Measurements from ENCODE around the gene SMYD3. TPM values are rescaled to one million over a fixed set of nuclear protein-coding genes. Genes with fewer than 3 reads are reported as not detected.

Gene SMYD3
- total and polyA plus RNA-seq, 9 of the 15 experiments (the other 6 are each of a cell fraction or from before 2014, with no cell fraction given) = 128 to 440 (median 197) TPM

- no TSS peak for BruUV-seq (replicated peaks)
- 66% methylated on average over 9 of the region's 9 CpGs for WGBS (ENCODE audit: insufficient coverage, low coverage, missing lambda C conversion rate)
- no peak overlapping the region for H3K27ac ChIP-seq (ENCODE audit: extremely low read depth, low read depth, low read length)
- no peak for TF ChIP-seq NONO (IDR thresholded peaks at IDR 0.05; ENCODE audit: low read depth in 2 of 2, low read length in 1 of 2)
- TF ChIP-seq TAL1 (IDR thresholded peaks at IDR 0.05) = no peak
- no peak for TF ChIP-seq USF1 (CRISPR knock-in tag; IDR thresholded peaks at IDR 0.05)
- no peak for TF ChIP-seq HSF4 (CRISPR knock-in tag; IDR thresholded peaks at IDR 0.05; ENCODE audit: borderline replicate concordance)
- TF ChIP-seq NFIX (CRISPR knock-in tag; IDR thresholded peaks at IDR 0.05; ENCODE audit: low read depth) = no peak
- no peak for DNase-seq (ENCODE audit: extremely low read depth in 1 of 4, low spot score in 3 of 4)
- intact Hi-C loops (cut with micrococcal nuclease) (loop anchor here (5.0 kb wide), 3 partner anchors 144 to 499 kb away; no protein-coding TSS in a partner anchor), in situ Hi-C loops (cut with MboI) (loop anchor here (5.0 to 25.0 kb wide), 3 partner anchors 286 to 844 kb away; no protein-coding TSS in a partner anchor)
- no peaks in the 10 kb centered on the region for H3K36me3 ChIP-seq (ENCODE audit: control insufficient read depth, insufficient read depth, low read length)
- no peak for ATAC-seq
- CTCF ChIA-PET (ENCODE audit: low intra/inter-chr PET ratio) = no interaction called here
- no peaks in the 10 kb centered on the region for H3K9me3 ChIP-seq (replicated peaks; ENCODE audit: control insufficient read depth, insufficient read depth, low read depth, low read length)
- POLR2A ChIA-PET = no interaction called here
- no peaks in the 10 kb centered on the region; the same call in 2 of the 3 replicates for H3K79me2 ChIP-seq (ENCODE audit: control insufficient read depth, insufficient read depth, low read length)
- H3K4me2 ChIP-seq (ENCODE audit: insufficient read depth, low read length) = no peak overlapping the region
- no peaks in the 10 kb centered on the region for H3K27me3 ChIP-seq (ENCODE audit: control insufficient read depth in 2 of 2, insufficient read depth in 2 of 2, low read length in 2 of 2)
- peaks cover 6 to 9% of the 10 kb centered on the region in 2 experiments; a peak in 4 of 5 replicates for H3K4me1 ChIP-seq (replicated peaks in 1 of 2; ENCODE audit: control insufficient read depth in 2 of 2, insufficient read depth in 2 of 2, low read length in 2 of 2)
- H3K4me3 ChIP-seq = no peak overlapping the region
- no peaks in the 10 kb centered on the region for H4K20me1 ChIP-seq (replicated peaks; ENCODE audit: control insufficient read depth, insufficient read depth, low read length)
- FAIRE-seq = no peak
- peaks cover 2% of the 10 kb centered on the region for H3K9me1 ChIP-seq (ENCODE audit: control insufficient read depth, insufficient read depth, low read length)
- no peak overlapping the region for H3K9ac ChIP-seq (ENCODE audit: insufficient read depth in 1 of 2, low read depth in 2 of 2, low read length in 2 of 2)
- H2AFZ ChIP-seq (ENCODE audit: low read depth, low read length) = no peak overlapping the region
Measured at GRCh38 chr1:246001142-246001836, 505.8 kb downstream of the SMYD3 start.

All from K562 (cell line).